K562 (cell line): ENCODE measurements around the gene PLD1.
A peak's percentile ranks its signal among the peaks of the same experiment; 100 is the strongest.

ENCODE experiments used
- CBX3 ChIP-seq, 2 experiments: IDR thresholded peaks; 1 replicate in 1 of 2; 2 replicates in 1 of 2; pipeline ENCODE4 v1.6.1; 2012; ENCODE audit warnings: inconsistent platforms in 2 of 2, low read length in 2 of 2, borderline replicate concordance in 1 of 2, control low read depth in 1 of 2
- FOXJ3 ChIP-seq: sonication (generic); formaldehyde crosslinking; IDR thresholded peaks from 2 replicates; pipeline ENCODE4 v1.4.0; 2020; ENCODE audit warnings: mild to moderate bottlenecking, missing genetic modification reagents
- GABPB2 ChIP-seq: fragments of 250-450 bp; sonication (Bioruptor Pico); conservative IDR thresholded peaks from 2 replicates; pipeline ENCODE4 v1.5.1; 2021; ENCODE audit warnings: mild to moderate bottlenecking
- JUND ChIP-seq, 2 experiments: IDR thresholded peaks; 2 replicates in 1 of 2; 3 replicates in 1 of 2; pipeline ENCODE4 v1.6.1; 2011; ENCODE audit warnings: borderline replicate concordance in 2 of 2, low read depth in 2 of 2, low read length in 2 of 2, improper control_type of control experiment in 1 of 2, missing biosample characterization in 1 of 2, missing genetic modification characterization in 1 of 2, missing genetic modification reagents in 1 of 2
- NCOR1 ChIP-seq: fragments of 450-650 bp; IDR thresholded peaks from 2 replicates; pipeline ENCODE4 v1.6.1; 2016; ENCODE audit warnings: mild to moderate bottlenecking, moderate library complexity
- POLR2AphosphoS5 ChIP-seq: IDR thresholded peaks from 2 replicates; pipeline ENCODE4 v1.6.1; 2011; ENCODE audit warnings: mild to moderate bottlenecking, low read depth, low read length, moderate library complexity; ENCODE audit not compliant: control insufficient read depth, insufficient read depth
- POLR2G ChIP-seq: fragments of 200-400 bp; formaldehyde crosslinking; IDR thresholded peaks from 2 replicates; pipeline ENCODE4 v1.6.1; 2017; ENCODE audit warnings: low read depth, mild to moderate bottlenecking, antibody characterized with exemption, low read length, moderate library complexity
- YY1 ChIP-seq, 3 experiments: IDR thresholded peaks; 2 replicates each; pipeline ENCODE4 v1.6.1; 2011; ENCODE audit warnings: low read length in 2 of 3, mild to moderate bottlenecking in 2 of 3, moderate library complexity in 2 of 3, borderline replicate concordance in 1 of 3, control low read depth in 1 of 3, low read depth in 1 of 3; ENCODE audit not compliant: insufficient read depth in 3 of 3, insufficient replicate concordance in 2 of 3, control insufficient read depth in 1 of 3, insufficient read length in 1 of 3; ENCODE audit errors: extremely low read depth in 1 of 3
- TF ChIP-seq, protein P1 (sequence below), 2 experiments: fragments of 450-650 bp in 1 of 2; sonication (generic) in 1 of 2; formaldehyde crosslinking; conservative IDR thresholded peaks; 2 replicates each; pipeline versions ENCODE4 v1.4.0 to v1.8.1; 2020 to 2022; ENCODE audit warnings: mild to moderate bottlenecking in 1 of 2, missing genetic modification reagents in 1 of 2
- TF ChIP-seq, protein P2 (sequence below), 2 experiments: fragments of 450-650 bp in 1 of 2; sonication (generic) in 1 of 2; formaldehyde crosslinking in 1 of 2; IDR thresholded peaks in 1 of 2; conservative IDR thresholded peaks in 1 of 2; 2 replicates each; pipeline versions ENCODE4 v1.6.1 to v1.8.1; 2016 to 2023; ENCODE audit warnings: mild to moderate bottlenecking in 2 of 2, moderate library complexity in 2 of 2, inconsistent platforms in 1 of 2, missing genetic modification reagents in 1 of 2
- TF ChIP-seq, protein P3 (sequence below), 3 experiments: IDR thresholded peaks in 2 of 3; conservative IDR thresholded peaks in 1 of 3; 2 replicates each; pipeline ENCODE4 v1.5.1; 2011 to 2012; ENCODE audit warnings: low read length in 3 of 3, mild to moderate bottlenecking in 3 of 3, control low read depth in 2 of 3, improper control_type of control experiment in 1 of 3, inconsistent platforms in 1 of 3, low read depth in 1 of 3, mixed read lengths in 1 of 3, moderate library complexity in 1 of 3; ENCODE audit not compliant: insufficient read depth in 2 of 3

DNA sequence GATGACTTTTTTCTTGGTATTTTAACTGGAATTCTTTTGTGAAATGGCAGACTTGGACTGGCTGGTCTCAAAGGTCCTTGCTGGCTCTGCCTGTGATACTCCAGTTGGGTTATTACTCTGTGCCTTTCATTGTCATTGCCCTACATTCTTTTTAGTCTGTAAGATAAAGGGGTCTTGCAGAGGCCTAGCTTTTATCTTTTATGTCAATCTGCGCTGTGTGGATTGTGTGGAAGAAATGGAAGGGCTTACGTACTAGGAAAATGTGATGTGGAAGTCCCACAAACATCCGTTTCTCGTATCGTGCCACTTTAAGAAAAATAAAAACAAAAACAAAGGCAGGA, 24.1 kb upstream of the PLD1 start:
- TF ChIP-seq POLR2AphosphoS5 (no peak), CBX3 (IDR thresholded peaks at IDR 0.05; ENCODE audit: borderline replicate concordance in 1 of 2, low read length in 2 of 2) (no peak), JUND (IDR thresholded peaks at IDR 0.05; ENCODE audit: borderline replicate concordance, low read depth, low read length) (no peak), JUND (tag; IDR thresholded peaks at IDR 0.05; ENCODE audit: borderline replicate concordance, low read depth, low read length) (no peak), NCOR1 (no peak), POLR2G (no peak), FOXJ3 (CRISPR knock-in tag) (no peak), YY1 (IDR thresholded peaks at IDR 0.05; ENCODE audit: borderline replicate concordance in 1 of 3, control insufficient read depth in 1 of 3, extremely low read depth in 1 of 3, insufficient read depth in 3 of 3, insufficient read length in 1 of 3, insufficient replicate concordance in 2 of 3, low read depth in 1 of 3, low read length in 2 of 3) (no peak), GABPB2 (no peak)
- TF ChIP-seq, protein P1, sequence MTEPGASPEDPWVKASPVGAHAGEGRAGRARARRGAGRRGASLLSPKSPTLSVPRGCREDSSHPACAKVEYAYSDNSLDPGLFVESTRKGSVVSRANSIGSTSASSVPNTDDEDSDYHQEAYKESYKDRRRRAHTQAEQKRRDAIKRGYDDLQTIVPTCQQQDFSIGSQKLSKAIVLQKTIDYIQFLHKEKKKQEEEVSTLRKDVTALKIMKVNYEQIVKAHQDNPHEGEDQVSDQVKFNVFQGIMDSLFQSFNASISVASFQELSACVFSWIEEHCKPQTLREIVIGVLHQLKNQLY (CRISPR knock-in tag; conservative IDR thresholded peaks at IDR 0.05): no peak
- TF ChIP-seq, protein P2, sequence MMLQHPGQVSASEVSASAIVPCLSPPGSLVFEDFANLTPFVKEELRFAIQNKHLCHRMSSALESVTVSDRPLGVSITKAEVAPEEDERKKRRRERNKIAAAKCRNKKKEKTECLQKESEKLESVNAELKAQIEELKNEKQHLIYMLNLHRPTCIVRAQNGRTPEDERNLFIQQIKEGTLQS (IDR thresholded peaks at IDR 0.05): no peak
- TF ChIP-seq, protein P2 (CRISPR knock-in tag; conservative IDR thresholded peaks at IDR 0.05): no peak
- TF ChIP-seq, protein P3, sequence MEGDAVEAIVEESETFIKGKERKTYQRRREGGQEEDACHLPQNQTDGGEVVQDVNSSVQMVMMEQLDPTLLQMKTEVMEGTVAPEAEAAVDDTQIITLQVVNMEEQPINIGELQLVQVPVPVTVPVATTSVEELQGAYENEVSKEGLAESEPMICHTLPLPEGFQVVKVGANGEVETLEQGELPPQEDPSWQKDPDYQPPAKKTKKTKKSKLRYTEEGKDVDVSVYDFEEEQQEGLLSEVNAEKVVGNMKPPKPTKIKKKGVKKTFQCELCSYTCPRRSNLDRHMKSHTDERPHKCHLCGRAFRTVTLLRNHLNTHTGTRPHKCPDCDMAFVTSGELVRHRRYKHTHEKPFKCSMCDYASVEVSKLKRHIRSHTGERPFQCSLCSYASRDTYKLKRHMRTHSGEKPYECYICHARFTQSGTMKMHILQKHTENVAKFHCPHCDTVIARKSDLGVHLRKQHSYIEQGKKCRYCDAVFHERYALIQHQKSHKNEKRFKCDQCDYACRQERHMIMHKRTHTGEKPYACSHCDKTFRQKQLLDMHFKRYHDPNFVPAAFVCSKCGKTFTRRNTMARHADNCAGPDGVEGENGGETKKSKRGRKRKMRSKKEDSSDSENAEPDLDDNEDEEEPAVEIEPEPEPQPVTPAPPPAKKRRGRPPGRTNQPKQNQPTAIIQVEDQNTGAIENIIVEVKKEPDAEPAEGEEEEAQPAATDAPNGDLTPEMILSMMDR (IDR thresholded peaks at IDR 0.05 in 2 of 3, conservative IDR thresholded peaks at IDR 0.05 in 1 of 3; ENCODE audit: insufficient read depth in 2 of 3, low read depth in 1 of 3, low read length in 3 of 3): 0 out of 6 replicates have a peak, but pooled peaks of 1 of the 3 experiments have one; percentile 1
